Measurements from ENCODE around the gene MTF2.

MTF2 gene

GRCh38 chr1:93082313-93082712 is 3.2 kb downstream of the MTF2 start:
- DNase-seq (ENCODE audit: low read depth in 1 of 2, low spot score in 1 of 2), result no peak

DNA sequence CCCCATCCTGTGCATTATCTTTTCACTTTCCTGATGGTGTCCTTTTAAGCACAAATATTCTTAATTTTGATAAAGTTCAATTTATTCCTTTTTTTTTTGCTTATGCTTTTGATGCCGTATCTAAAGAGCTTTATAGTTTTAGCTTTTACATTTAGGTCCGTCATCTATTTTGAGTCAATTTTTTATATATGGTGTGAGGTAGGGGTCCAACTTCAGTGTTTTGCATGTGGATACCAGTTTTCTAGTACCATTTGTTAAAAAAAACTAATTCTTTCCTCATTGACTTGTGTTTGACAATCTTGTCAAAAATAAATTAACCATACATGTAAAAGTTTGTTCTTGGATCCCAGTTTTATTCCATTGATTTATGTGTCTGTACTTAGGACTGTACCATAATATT is 4.9 kb downstream of the MTF2 start:
- no peak for DNase-seq (ENCODE audit: low read depth in 1 of 2, low spot score in 1 of 2)

DNA sequence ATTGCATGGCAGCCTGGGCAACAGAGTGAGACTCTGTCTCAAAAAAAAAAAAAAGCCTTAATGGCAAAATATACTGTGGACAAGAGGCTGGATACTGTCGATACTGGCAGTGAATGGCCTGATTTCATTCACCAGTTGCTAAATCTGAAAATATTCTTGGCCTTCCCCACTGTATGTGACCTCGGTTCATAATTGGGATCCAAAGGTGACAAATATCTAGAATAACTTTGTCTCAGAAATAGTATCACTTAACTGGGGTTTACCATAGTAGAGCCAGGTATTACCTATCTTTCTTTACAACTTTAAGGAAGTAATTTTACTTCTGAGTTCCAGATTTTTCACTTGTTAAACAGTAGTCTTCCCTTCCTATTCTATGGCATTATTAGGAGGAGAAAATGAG is 8.4 kb downstream of the MTF2 start:
- no peak for DNase-seq (ENCODE audit: low read depth in 1 of 2, low spot score in 1 of 2)

- no peak for DNase-seq (ENCODE audit: low read depth in 1 of 2, low spot score in 1 of 2)
These were observed 14.4 kb downstream of the MTF2 start for GRCh38 chr1:93093332-93094006.

GRCh38 chr1:93095804-93096585 is 16.9 kb downstream of the MTF2 start:
- DNase-seq (ENCODE audit: low read depth in 1 of 2, low spot score in 1 of 2), result no peak

DNA sequence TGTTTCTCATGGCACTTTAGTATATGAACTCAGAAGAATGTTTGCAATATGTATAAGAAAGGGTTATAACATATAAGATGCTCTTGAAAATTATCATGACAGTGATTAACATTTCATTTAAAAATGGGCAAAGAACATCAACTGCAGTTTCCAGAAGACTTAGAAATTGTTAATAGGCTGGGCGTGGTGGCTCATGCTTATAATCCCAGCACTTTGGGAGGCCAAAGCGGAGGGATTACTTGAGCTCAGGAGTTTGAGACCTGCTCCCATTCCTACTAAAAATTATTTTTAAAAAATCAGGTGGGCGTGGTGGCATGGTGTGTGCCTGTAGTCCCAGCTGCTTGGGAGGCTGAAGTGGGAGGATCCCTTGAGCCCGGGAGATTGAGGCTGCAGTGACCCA is 23.1 kb downstream of the MTF2 start:
- DNase-seq (ENCODE audit: low read depth in 1 of 2, low spot score in 1 of 2), result no peak

GRCh38 chr1:93106226-93106625 is 27.1 kb downstream of the MTF2 start:
- no peak for DNase-seq (ENCODE audit: low read depth in 1 of 2, low spot score in 1 of 2)

GRCh38 chr1:93107395-93107794 is 28.3 kb downstream of the MTF2 start:
- DNase-seq (ENCODE audit: low read depth in 1 of 2, low spot score in 1 of 2), result no peak

DNA sequence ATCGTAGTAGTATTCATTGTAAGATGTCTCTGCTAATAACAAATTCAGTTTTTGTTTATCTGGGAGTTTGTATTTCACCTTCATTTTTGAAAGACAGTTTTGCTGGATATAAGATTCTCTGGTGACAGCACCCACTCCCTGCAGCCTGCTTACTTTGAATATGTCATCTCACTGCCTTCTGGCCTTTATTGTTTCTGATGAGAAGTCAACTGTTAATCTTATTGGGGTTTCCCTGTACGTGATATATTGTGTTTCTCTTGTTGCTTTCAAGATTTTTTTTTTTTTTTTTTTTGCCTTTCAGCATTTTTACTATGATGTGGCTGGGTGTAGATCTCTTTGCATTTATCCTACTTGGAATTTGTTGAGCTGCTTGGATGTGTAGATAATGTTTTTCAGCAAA is 29.3 kb downstream of the MTF2 start:
- no peak for DNase-seq (ENCODE audit: low read depth in 1 of 2, low spot score in 1 of 2)

- DNase-seq (ENCODE audit: low read depth in 1 of 2, low spot score in 1 of 2), result no peak
These were observed 30.5 kb downstream of the MTF2 start for GRCh38 chr1:93109578-93109977.

- no peak for DNase-seq (ENCODE audit: low read depth in 1 of 2, low spot score in 1 of 2)
These were observed 32.0 kb downstream of the MTF2 start for GRCh38 chr1:93111065-93111464.

DNA sequence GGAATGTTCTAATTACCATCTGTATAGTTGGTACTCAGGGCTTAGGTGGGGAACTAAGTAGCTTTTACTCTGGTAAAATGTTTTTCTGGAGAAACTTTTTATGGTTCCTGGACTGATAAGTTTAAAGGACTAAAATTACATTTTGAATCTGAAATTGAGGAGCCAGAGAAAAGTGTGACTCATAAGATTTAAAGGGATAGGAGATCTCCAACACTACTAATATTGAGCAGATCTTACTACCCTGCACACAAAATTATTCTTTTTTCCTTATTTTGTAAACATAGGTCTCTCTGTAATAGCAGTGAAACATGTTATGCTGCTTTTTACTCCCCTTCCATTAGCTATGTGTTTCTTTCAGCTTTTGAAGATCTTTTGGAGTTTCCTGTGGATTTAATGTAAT is 32.5 kb downstream of the MTF2 start:
- no peak for DNase-seq (ENCODE audit: low read depth in 1 of 2, low spot score in 1 of 2)

GRCh38 chr1:93113127-93113526 is 34.0 kb downstream of the MTF2 start:
- no peak for DNase-seq (ENCODE audit: low read depth in 1 of 2, low spot score in 1 of 2)

DNA sequence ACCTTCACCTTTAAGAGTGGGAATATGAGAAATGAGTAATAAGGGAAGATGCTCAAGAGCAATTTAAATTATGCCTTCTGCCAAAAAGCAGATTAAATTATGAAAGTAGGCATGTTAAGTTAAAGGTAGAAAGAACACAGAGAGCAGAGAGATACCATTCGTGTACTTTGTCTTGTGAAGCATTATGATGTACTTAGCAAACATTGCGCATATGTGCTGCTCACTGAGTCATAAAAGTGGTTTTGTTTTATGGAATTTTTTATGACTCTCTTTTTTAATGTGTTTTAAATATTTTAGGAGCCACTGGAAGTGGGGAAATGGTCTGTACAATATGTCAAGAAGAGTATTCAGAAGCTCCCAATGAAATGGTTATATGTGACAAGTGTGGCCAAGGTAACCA is 35.3 kb downstream of the MTF2 start:
- no peak for DNase-seq (ENCODE audit: low read depth in 1 of 2, low spot score in 1 of 2)

GRCh38 chr1:93120614-93121013 is 41.5 kb downstream of the MTF2 start:
- DNase-seq (ENCODE audit: low read depth in 1 of 2, low spot score in 1 of 2), result no peak

DNA sequence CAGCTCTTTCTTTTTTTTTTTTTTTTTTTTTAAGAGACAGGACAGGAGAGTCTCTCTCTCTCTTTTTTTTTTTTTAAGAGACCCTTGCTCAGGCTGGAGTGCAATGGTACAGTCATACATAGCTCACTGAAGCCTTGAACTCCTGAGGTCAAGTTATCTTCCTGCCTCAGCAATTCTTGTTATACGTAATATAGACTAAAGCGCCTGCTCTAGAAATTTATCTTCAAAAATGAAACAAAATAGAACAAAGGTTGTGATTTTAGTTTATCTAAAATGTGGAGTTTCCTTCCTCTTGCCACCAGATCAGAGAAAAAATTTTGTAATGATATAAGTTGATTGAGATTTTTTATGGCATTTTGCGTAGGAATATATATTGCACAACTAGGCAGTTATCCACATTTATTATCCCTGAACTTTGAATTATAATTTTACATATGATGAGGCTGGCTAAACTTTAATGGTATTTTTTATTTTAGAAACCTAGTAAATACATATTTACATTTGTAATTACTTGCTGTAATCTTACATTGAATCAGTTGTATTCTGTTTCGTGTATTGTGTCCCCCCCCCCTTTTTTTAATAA is 44.2 kb downstream of the MTF2 start:
- no peak for DNase-seq (ENCODE audit: low read depth in 1 of 2, low spot score in 1 of 2)

DNA sequence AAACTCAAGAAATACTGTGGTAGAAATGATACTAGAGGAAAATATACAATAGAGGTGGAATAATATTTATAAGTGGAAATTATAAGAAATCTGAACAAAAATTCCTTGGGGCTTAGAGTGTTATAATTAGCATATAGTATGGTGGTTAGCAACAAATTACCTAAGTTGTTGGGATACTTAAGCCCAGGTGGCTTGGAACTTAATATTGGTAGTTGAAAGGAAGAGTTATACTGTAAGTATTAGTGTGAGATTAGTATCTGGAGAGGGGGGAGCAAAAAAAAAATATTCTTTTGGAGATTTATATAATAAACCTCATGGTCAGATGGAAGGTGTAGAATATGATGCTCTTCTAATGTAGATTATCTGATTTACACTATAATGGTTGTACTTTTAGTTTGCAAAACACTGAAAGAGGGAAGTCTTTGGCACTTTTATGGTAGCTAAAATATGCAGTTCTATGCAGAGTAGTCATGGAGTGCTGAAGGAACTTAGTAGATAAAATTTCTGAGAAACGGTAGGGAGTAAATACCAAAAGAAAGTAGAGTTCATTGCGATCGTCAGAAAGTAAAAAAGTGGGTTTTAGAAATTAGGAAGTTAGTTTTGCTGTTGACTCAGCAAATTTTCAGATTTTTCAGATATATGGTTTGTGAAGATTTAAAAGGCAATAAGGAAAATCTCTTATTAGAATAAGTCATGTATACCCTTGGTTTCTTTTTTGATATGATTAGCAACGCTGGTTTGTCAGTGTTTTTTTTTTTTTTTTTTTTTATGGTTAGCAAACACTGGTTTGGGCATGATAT is 45.7 kb downstream of the MTF2 start:
- no peak for DNase-seq (ENCODE audit: low read depth in 1 of 2, low spot score in 1 of 2)

- DNase-seq (ENCODE audit: low read depth in 1 of 2, low spot score in 1 of 2), result no peak
These were observed 50.5 kb downstream of the MTF2 start for GRCh38 chr1:93129507-93130099.

- DNase-seq (ENCODE audit: low read depth in 1 of 2, low spot score in 1 of 2), result no peak
These were observed 53.6 kb downstream of the MTF2 start for GRCh38 chr1:93132638-93133037.

DNA sequence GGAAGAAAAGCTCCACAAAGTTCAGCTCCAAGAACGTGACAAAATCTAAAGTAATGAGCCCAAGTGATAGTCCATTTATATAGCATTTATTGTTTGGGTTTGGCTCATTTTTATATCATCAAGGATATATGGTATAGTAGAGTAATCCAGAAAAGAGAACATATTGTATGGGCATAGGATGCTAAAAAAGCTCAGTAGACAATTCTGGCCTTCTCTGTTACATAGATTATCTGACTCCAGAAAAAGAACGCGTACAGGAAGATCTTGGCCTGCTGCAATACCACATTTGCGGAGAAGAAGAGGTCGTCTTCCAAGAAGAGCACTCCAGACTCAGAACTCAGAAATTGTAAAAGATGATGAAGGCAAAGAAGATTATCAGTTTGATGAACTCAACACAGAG is 57.4 kb downstream of the MTF2 start:
- no peak for DNase-seq (ENCODE audit: low read depth in 1 of 2, low spot score in 1 of 2)

GRCh38 chr1:93137604-93138292 is 58.7 kb downstream of the MTF2 start:
- DNase-seq (ENCODE audit: low read depth in 1 of 2, low spot score in 1 of 2), result no peak

Measured in activated T-helper 1 cell treated with anti-CD3 and anti-CD28 coated beads, Interleukin-2, amount 50 U/mL, for 16 hours (primary cell).